PC-3 (cell line): ENCODE measurements around the gene SLC22A17. TPM values are rescaled to one million over a fixed set of nuclear protein-coding genes. Genes with fewer than 3 reads are reported as not detected.

ENCODE experiments used
- ATAC-seq: fragments of 200-7000 bp; cut with Tn5 transposase; 2 replicates; pipeline ENCODE4 v1.9.1; 2020; ENCODE audit warnings: mild to moderate bottlenecking, moderate library complexity
- BruUV-seq: library from RNA; stranded (reverse); fragments of 400-500 nt; replicated peaks from 2 replicates; lab custom pipeline; 2021; lab: Mats Ljungman, UMichigan
- CTCF ChIA-PET: fragments of 300-600 bp; sonication (Branson Sonifier 250); formaldehyde crosslinking; loops from one replicate; lab custom pipeline; 2022; ENCODE audit warnings: antibody characterized with exemption; lab: Charles Lee
- POLR2A ChIA-PET: fragments of 300-600 bp; sonication (Branson Sonifier 250); formaldehyde crosslinking; loops from one replicate; lab custom pipeline; 2022; ENCODE audit warnings: antibody characterized with exemption; ENCODE audit not compliant: unreplicated experiment; lab: Charles Lee
- DNase-seq: peaks from one replicate; pipeline ENCODE4 v3.0.0-alpha.2; 2015
- H2AFZ ChIP-seq: fragments of 300-600 bp; sonication (generic); 2 replicates; pipeline ENCODE4 v1.6.0; 2016; ENCODE audit warnings: antibody characterized with exemption, low read length
- H3F3A ChIP-seq: fragments of 300-600 bp; sonication (generic); one replicate; pipeline ENCODE4 v1.6.0; 2017; ENCODE audit warnings: antibody characterized with exemption, low read length, control low read depth, mild to moderate bottlenecking; ENCODE audit not compliant: unreplicated experiment
- H3K27ac ChIP-seq: fragments of 300-600 bp; sonication (generic); 2 replicates; pipeline ENCODE4 v1.5.1; 2016; ENCODE audit warnings: mild to moderate bottlenecking, low read length
- H3K27me3 ChIP-seq: fragments of 300-600 bp; sonication (generic); 2 replicates; pipeline ENCODE4 v1.6.1; 2016; ENCODE audit warnings: low read length, mixed read lengths
- H3K36me3 ChIP-seq: fragments of 300-600 bp; sonication (generic); 2 replicates; pipeline ENCODE4 v1.6.1; 2016; ENCODE audit warnings: low read depth, mixed run types, low read length, mixed read lengths
- H3K4me1 ChIP-seq: fragments of 300-600 bp; sonication (generic); 2 replicates; pipeline ENCODE4 v1.5.1; 2016; ENCODE audit warnings: low read length; ENCODE audit not compliant: insufficient read depth
- H3K4me2 ChIP-seq: fragments of 300-600 bp; sonication (generic); 2 replicates; pipeline ENCODE4 v1.6.0; 2016; ENCODE audit warnings: low read length
- H3K4me3 ChIP-seq: fragments of 300-600 bp; sonication (generic); 2 replicates; pipeline ENCODE4 v1.5.1; 2016; ENCODE audit warnings: mild to moderate bottlenecking, low read length, mixed read lengths
- H3K79me2 ChIP-seq: fragments of 300-600 bp; sonication (generic); 2 replicates; pipeline ENCODE4 v1.6.1; 2017; ENCODE audit warnings: low read length, mixed read lengths
- H3K9ac ChIP-seq: fragments of 300-600 bp; sonication (generic); 2 replicates; pipeline ENCODE4 v1.6.0; 2016; ENCODE audit warnings: mild to moderate bottlenecking, low read length
- H3K9me2 ChIP-seq: fragments of 300-600 bp; sonication (generic); replicated peaks from 2 replicates; pipeline ENCODE4 v1.6.1; 2016; ENCODE audit warnings: mixed run types, low read length, mixed read lengths
- H3K9me3 ChIP-seq: fragments of 300-600 bp; sonication (generic); 2 replicates; pipeline ENCODE4 v1.6.1; 2016; ENCODE audit warnings: low read length, mixed read lengths
- H4K20me1 ChIP-seq: fragments of 300-600 bp; sonication (generic); 2 replicates; pipeline ENCODE4 v1.6.1; 2016; ENCODE audit warnings: low read length, mixed read lengths
- EZH2 ChIP-seq: fragments of 300-600 bp; sonication (generic); IDR thresholded peaks from one replicate; pipeline ENCODE4 v1.6.1; 2017; ENCODE audit warnings: antibody characterized with exemption, mild to moderate bottlenecking, low read length; ENCODE audit not compliant: unreplicated experiment
- EZH2phosphoT487 ChIP-seq: fragments of 300-600 bp; sonication (generic); IDR thresholded peaks from 2 replicates; pipeline ENCODE4 v1.6.1; 2018; ENCODE audit warnings: mild to moderate bottlenecking, antibody characterized with exemption, low read length, borderline replicate concordance
- intact Hi-C: fragments of 100-400 bp; cut with micrococcal nuclease; formaldehyde crosslinking; loops from 2 replicates; pipeline ENCODE4 v1.9.0; 2023
- total RNA-seq: library from RNA; depleted of rRNA; stranded (reverse); fragments of >200 nt; gene quantifications from 2 replicates; pipeline ENCODE4 v1.2.3, GENCODE V29; 2014
- TF ChIP-seq, protein P1 (sequence below): fragments of 300-600 bp; sonication (generic); conservative IDR thresholded peaks from 2 replicates; pipeline ENCODE4 v1.5.1; 2017; ENCODE audit warnings: antibody characterized with exemption, low read depth, mild to moderate bottlenecking, low read length

SLC22A17 gene
- total RNA-seq, 1 experiment from 2014 or later, result 12.0 TPM

DNA sequence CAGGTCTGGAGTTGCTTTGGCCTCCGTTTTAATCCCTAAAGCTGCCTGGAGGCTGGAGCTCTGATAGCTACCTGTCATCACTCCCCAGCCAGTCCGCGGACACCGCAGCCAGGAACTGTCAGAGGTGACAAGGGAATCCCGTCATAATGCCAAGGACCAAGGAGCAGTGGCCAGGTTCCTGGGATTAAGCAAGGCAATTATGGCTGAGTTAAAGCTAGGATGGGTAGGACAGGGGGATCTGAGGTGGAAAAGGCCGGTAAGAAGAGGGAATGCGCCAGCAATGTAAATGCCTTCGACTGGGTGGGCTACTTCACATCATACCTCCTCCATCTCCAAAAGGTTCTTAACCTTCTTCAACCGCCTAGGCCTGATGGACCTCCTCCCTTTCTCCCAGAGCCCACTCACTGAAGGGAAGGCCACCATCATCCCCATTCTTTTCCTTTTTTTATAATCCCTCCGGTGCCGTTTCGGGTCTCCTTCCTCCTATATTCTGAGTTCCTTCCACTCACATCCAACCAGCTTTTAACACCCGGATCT, 51.9 kb downstream of the SLC22A17 start:
- CTCF ChIA-PET, result interaction anchor here (0.6 to 0.9 kb wide), 6 partner anchors 14 to 945 kb away, joined by 3 to 8 read pairs (median 6); partner anchors contain the start of genes C14orf119, HOMEZ and PABPN1
- no peak for TF ChIP-seq EZH2phosphoT487
- TF ChIP-seq EZH2, result no peak
- TF ChIP-seq, protein P1, sequence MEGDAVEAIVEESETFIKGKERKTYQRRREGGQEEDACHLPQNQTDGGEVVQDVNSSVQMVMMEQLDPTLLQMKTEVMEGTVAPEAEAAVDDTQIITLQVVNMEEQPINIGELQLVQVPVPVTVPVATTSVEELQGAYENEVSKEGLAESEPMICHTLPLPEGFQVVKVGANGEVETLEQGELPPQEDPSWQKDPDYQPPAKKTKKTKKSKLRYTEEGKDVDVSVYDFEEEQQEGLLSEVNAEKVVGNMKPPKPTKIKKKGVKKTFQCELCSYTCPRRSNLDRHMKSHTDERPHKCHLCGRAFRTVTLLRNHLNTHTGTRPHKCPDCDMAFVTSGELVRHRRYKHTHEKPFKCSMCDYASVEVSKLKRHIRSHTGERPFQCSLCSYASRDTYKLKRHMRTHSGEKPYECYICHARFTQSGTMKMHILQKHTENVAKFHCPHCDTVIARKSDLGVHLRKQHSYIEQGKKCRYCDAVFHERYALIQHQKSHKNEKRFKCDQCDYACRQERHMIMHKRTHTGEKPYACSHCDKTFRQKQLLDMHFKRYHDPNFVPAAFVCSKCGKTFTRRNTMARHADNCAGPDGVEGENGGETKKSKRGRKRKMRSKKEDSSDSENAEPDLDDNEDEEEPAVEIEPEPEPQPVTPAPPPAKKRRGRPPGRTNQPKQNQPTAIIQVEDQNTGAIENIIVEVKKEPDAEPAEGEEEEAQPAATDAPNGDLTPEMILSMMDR, result no peak
- H3K9me3 ChIP-seq, result no peaks in the 10 kb centered on the region
- peak; percentile 29 for DNase-seq
- peak overlapping the region; percentile 67 for H3K9ac ChIP-seq
- POLR2A ChIA-PET, result interaction anchor here (0.6 to 2.0 kb wide), 3 partner anchors 15 to 55 kb away, joined by 3 to 13 read pairs (median 4); partner anchors contain the start of genes HOMEZ and PABPN1
- H3K36me3 ChIP-seq, result no peaks in the 10 kb centered on the region
- peaks cover 12% of the 10 kb centered on the region for H3K79me2 ChIP-seq
- H4K20me1 ChIP-seq, result no peaks in the 10 kb centered on the region
- no peaks in the 10 kb centered on the region for H3K27me3 ChIP-seq
- H2AFZ ChIP-seq, result peak overlapping the region; percentile 75
- H3K27ac ChIP-seq, result 0 out of 2 replicates have a peak overlapping the region, but pooled peaks have one; percentile 16
- peaks cover 4% of the 10 kb centered on the region for H3F3A ChIP-seq
- TSS peak; percentile 87 for BruUV-seq
- peaks cover 14% of the 10 kb centered on the region for H3K4me1 ChIP-seq
- peak overlapping the region; percentile 77 for H3K4me3 ChIP-seq
- intact Hi-C loops, result loop anchor here (1.0 to 10.0 kb wide), 4 partner anchors 14 to 536 kb away; partner anchors contain the start of genes HOMEZ, OXA1L and PABPN1
- H3K4me2 ChIP-seq, result peak overlapping the region; percentile 89
- no peaks in the 10 kb centered on the region for H3K9me2 ChIP-seq
- ATAC-seq, result no peak

DNA sequence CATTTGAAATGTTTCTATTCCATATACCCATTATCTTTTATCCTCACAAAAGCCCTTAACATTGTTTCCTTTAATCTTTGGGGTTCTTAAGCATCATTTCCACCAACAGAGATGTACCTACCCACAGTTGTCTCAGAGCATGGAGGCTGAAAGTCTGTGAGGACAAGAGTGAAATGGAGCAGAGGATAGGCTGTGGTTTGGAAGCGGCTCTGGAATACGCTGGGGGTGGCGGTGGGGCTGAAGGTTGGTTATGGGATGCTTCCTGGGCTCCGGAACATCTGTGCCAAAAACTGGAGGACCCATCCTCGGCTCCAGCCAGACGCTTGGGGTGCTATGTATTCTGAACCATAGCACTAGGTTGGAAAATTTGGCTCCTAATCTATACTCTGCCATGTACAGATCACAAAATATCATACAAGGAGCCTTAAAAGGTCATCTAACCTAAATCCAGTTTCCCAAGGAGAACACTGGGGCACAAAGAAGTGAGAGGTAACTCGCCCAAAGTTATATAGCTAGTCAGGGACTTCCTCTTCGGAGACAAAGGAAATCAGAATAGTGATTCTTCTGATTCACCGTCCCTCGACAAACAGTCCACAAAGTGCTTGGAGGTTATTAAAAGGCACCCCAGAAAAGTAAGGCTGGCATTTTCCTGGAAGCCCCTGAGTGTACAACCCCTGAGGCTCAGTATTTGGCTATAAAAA, 52.6 kb downstream of the SLC22A17 start:
- H3K27me3 ChIP-seq, result no peaks in the 10 kb centered on the region
- H3K79me2 ChIP-seq, result peaks cover 12% of the 10 kb centered on the region
- no peak for TF ChIP-seq EZH2phosphoT487
- TF ChIP-seq, protein P1, result no peak
- TF ChIP-seq EZH2, result no peak
- intact Hi-C loops, result loop anchor here (10.0 kb wide), 2 partner anchors 325 to 535 kb away; partner anchors contain the start of gene OXA1L
- peaks cover 4% of the 10 kb centered on the region for H3F3A ChIP-seq
- ATAC-seq (no peak), DNase-seq (no peak)
- H3K4me1 ChIP-seq, result peaks cover 12% of the 10 kb centered on the region
- peak overlapping the region; percentile 75 for H2AFZ ChIP-seq
- ChIA-PET POLR2A (interaction anchor here (0.6 to 2.0 kb wide), 3 partner anchors 14 to 54 kb away, joined by 3 to 13 read pairs (median 4); partner anchors contain the start of genes HOMEZ and PABPN1), CTCF (interaction anchor here (0.6 to 0.9 kb wide), 2 partner anchors 14 to 30 kb away, joined by 3 to 8 read pairs; partner anchors contain the start of gene HOMEZ)
- H3K9me3 ChIP-seq, result no peaks in the 10 kb centered on the region
- no peak overlapping the region for H3K27ac ChIP-seq
- H3K4me2 ChIP-seq, result peak overlapping the region; percentile 89
- BruUV-seq, result no TSS peak
- no peaks in the 10 kb centered on the region for H3K36me3 ChIP-seq
- H3K4me3 ChIP-seq, result peak overlapping the region; percentile 77
- no peaks in the 10 kb centered on the region for H3K9me2 ChIP-seq
- H4K20me1 ChIP-seq, result no peaks in the 10 kb centered on the region
- peak overlapping the region; percentile 67 for H3K9ac ChIP-seq
